H1 (cell line): ENCODE measurements around the gene UBN1. TPM values are rescaled to one million over a fixed set of nuclear protein-coding genes. Genes with fewer than 3 reads are reported as not detected.

Source experiments
- CTCF ChIA-PET: fragments of 300-600 bp; sonication (Branson Sonifier 250); formaldehyde crosslinking; loops from one replicate; lab custom pipeline; 2021; ENCODE audit not compliant: partially characterized antibody; lab: Charles Lee
- POLR2A ChIA-PET: fragments of 300-600 bp; sonication (Branson Sonifier 250); formaldehyde crosslinking; loops from one replicate; lab custom pipeline; 2021; ENCODE audit warnings: inconsistent platforms; ENCODE audit not compliant: partially characterized antibody; lab: Charles Lee
- DNase-seq, 2 experiments: peaks; one replicate each; pipeline versions ENCODE4 v3.0.0 to v3.0.0-alpha.2; 2010 to 2022; ENCODE audit warnings: low spot score in 2 of 2, low read depth in 1 of 2, mixed read lengths in 1 of 2
- FAIRE-seq: peaks from 2 replicates; lab custom pipeline; 2011; peaks lifted over from hg19 to GRCh38; lab: Jason Lieb, UNC
- H2AFZ ChIP-seq: 2 replicates; pipeline ENCODE4 v1.8.1; 2012; ENCODE audit warnings: low read length, inconsistent platforms
- H2AK5ac ChIP-seq: 2 replicates; pipeline ENCODE4 v1.6.1; 2013; ENCODE audit warnings: low read depth, low read length
- H2BK120ac ChIP-seq: replicated peaks from 2 replicates; pipeline ENCODE3; 2013; ENCODE audit warnings: low read depth, low read length, inconsistent platforms
- H2BK12ac ChIP-seq: 2 replicates; pipeline ENCODE4 v1.6.1; 2013; ENCODE audit warnings: low read depth, low read length
- H2BK15ac ChIP-seq: 2 replicates; pipeline ENCODE4 v1.6.1; 2013; ENCODE audit warnings: low read length
- H2BK20ac ChIP-seq: 2 replicates; pipeline ENCODE4 v1.6.1; 2013; ENCODE audit warnings: low read length
- H2BK5ac ChIP-seq: 2 replicates; pipeline ENCODE4 v1.6.1; 2013; ENCODE audit warnings: low read depth, low read length
- H3K14ac ChIP-seq: 2 replicates; pipeline ENCODE4 v1.6.1; 2013; ENCODE audit warnings: inconsistent platforms; ENCODE audit not compliant: insufficient read length
- H3K18ac ChIP-seq: 2 replicates; pipeline ENCODE4 v1.6.1; 2013; ENCODE audit warnings: low read length; ENCODE audit errors: extremely low read depth
- H3K23ac ChIP-seq: 2 replicates; pipeline ENCODE4 v1.6.1; 2013; ENCODE audit warnings: inconsistent platforms; ENCODE audit not compliant: insufficient read length
- H3K23me2 ChIP-seq: 2 replicates; pipeline ENCODE4 v1.6.1; 2013; ENCODE audit warnings: low read depth, low read length
- H3K27ac ChIP-seq: 2 replicates; pipeline ENCODE4 v1.6.1; 2011; ENCODE audit warnings: low read depth, low read length, inconsistent platforms
- H3K27me3 ChIP-seq, 4 experiments: replicated peaks in 1 of 4; 1 replicate in 1 of 4; 2 replicates in 3 of 4; pipeline versions ENCODE4 v1.6.1 to v1.8.1; 2011 to 2013; ENCODE audit warnings: low read length in 3 of 4, mild to moderate bottlenecking in 3 of 4, inconsistent platforms in 2 of 4, mixed read lengths in 2 of 4, moderate library complexity in 1 of 4; ENCODE audit not compliant: control insufficient read depth in 3 of 4, insufficient read depth in 3 of 4; ENCODE audit errors: extremely low read depth in 1 of 4
- H3K36me3 ChIP-seq, 4 experiments: 2 replicates each; pipeline versions ENCODE4 v1.6.1 to v1.8.1; 2011 to 2013; ENCODE audit warnings: mild to moderate bottlenecking in 4 of 4, low read length in 3 of 4, moderate library complexity in 2 of 4, control low read depth in 1 of 4, inconsistent platforms in 1 of 4; ENCODE audit not compliant: insufficient read depth in 4 of 4, control insufficient read depth in 2 of 4
- H3K4ac ChIP-seq: replicated peaks from 2 replicates; pipeline ENCODE3; 2013; ENCODE audit warnings: low read length, low read depth, mixed read lengths, inconsistent platforms; ENCODE audit not compliant: insufficient read length
- H3K4me1 ChIP-seq, 4 experiments: replicated peaks in 1 of 4; 1 replicate in 1 of 4; 2 replicates in 3 of 4; pipeline versions ENCODE4 v1.6.1 to v1.8.1; 2011 to 2013; ENCODE audit warnings: low read length in 3 of 4, inconsistent platforms in 2 of 4, mixed read lengths in 1 of 4; ENCODE audit not compliant: insufficient read depth in 4 of 4, control insufficient read depth in 3 of 4
- H3K4me2 ChIP-seq, 2 experiments: 2 replicates each; pipeline versions ENCODE4 v1.6.1 to v1.8.1; 2011 to 2013; ENCODE audit warnings: low read depth in 2 of 2, low read length in 2 of 2, control low read depth in 1 of 2, inconsistent platforms in 1 of 2, mild to moderate bottlenecking in 1 of 2; ENCODE audit not compliant: insufficient read depth in 1 of 2
- H3K4me3 ChIP-seq, 4 experiments: fragments of 200-600, 300-600 bp in 1 of 4; sonication (generic), shearing (Covaris generic), sonication (Bioruptor Twin) in 1 of 4; 2 replicates each; pipeline versions ENCODE4 v1.5.1 to v1.8.1; 2011 to 2016; ENCODE audit warnings: low read length in 4 of 4, low read depth in 3 of 4, control low read depth in 2 of 4, inconsistent platforms in 2 of 4, mild to moderate bottlenecking in 2 of 4, mixed read lengths in 1 of 4, moderate library complexity in 1 of 4; ENCODE audit not compliant: insufficient read depth in 2 of 4; ENCODE audit errors: extremely low read depth in 1 of 4
- H3K56ac ChIP-seq: replicated peaks from 2 replicates; pipeline ENCODE3; 2013; ENCODE audit warnings: low read depth, mild to moderate bottlenecking, mixed read lengths, low read length, inconsistent platforms; ENCODE audit not compliant: insufficient read length
- H3K79me1 ChIP-seq: 2 replicates; pipeline ENCODE4 v1.6.1; 2013; ENCODE audit warnings: low read depth, low read length, control low read depth
- H3K79me2 ChIP-seq, 2 experiments: 2 replicates each; pipeline versions ENCODE4 v1.6.1 to v1.8.1; 2012 to 2013; ENCODE audit warnings: low read length in 2 of 2, mild to moderate bottlenecking in 2 of 2, inconsistent platforms in 1 of 2; ENCODE audit not compliant: insufficient read depth in 2 of 2, control insufficient read depth in 1 of 2
- H3K9ac ChIP-seq, 4 experiments: replicated peaks in 1 of 4; 1 replicate in 1 of 4; 2 replicates in 3 of 4; pipeline versions ENCODE4 v1.6.1 to v1.8.1; 2011 to 2013; ENCODE audit warnings: low read depth in 3 of 4, low read length in 3 of 4, control low read depth in 2 of 4, mild to moderate bottlenecking in 2 of 4, moderate library complexity in 2 of 4, inconsistent platforms in 1 of 4; ENCODE audit errors: extremely low read depth in 1 of 4
- H3K9me3 ChIP-seq, 2 experiments: 2 replicates each; pipeline versions ENCODE4 v1.6.1 to v1.8.1; 2012 to 2013; ENCODE audit warnings: mild to moderate bottlenecking in 2 of 2, moderate library complexity in 2 of 2, control low read depth in 1 of 2, inconsistent platforms in 1 of 2, low read depth in 1 of 2, low read length in 1 of 2, mixed read lengths in 1 of 2; ENCODE audit not compliant: insufficient read depth in 2 of 2
- H4K20me1 ChIP-seq, 2 experiments: replicated peaks in 1 of 2; 2 replicates each; pipeline versions ENCODE3 to v1.8.1; 2011 to 2013; ENCODE audit warnings: inconsistent platforms in 2 of 2, low read length in 2 of 2, mild to moderate bottlenecking in 1 of 2; ENCODE audit not compliant: insufficient read depth in 2 of 2, control insufficient read depth in 1 of 2
- H4K5ac ChIP-seq: 2 replicates; pipeline ENCODE4 v1.6.1; 2013; ENCODE audit warnings: low read length, low read depth, mixed read lengths, inconsistent platforms; ENCODE audit not compliant: insufficient read length
- H4K8ac ChIP-seq: 2 replicates; pipeline ENCODE4 v1.8.0; 2013; ENCODE audit warnings: mild to moderate bottlenecking, moderate library complexity, low read length, inconsistent platforms; ENCODE audit not compliant: insufficient read depth; ENCODE audit errors: extremely low read depth
- H4K91ac ChIP-seq: replicated peaks from 2 replicates; pipeline ENCODE3; 2013; ENCODE audit warnings: low read length, mixed read lengths, inconsistent platforms; ENCODE audit not compliant: insufficient read length
- CREB1 ChIP-seq: IDR thresholded peaks from 2 replicates; pipeline ENCODE4 v1.6.1; 2012; ENCODE audit warnings: inconsistent platforms
- E2F6 ChIP-seq: IDR thresholded peaks from 2 replicates; pipeline ENCODE4 v1.6.1; 2012; ENCODE audit warnings: inconsistent platforms
- EZH2 ChIP-seq: fragments of 200-600 bp; sonication (generic); IDR thresholded peaks from 2 replicates; pipeline ENCODE4 v1.7.1; 2012; ENCODE audit warnings: low read depth, mild to moderate bottlenecking, moderate library complexity, low read length, inconsistent platforms; ENCODE audit not compliant: severe bottlenecking
- FOSL1 ChIP-seq: IDR thresholded peaks from 2 replicates; pipeline ENCODE4 v1.6.1; 2011; ENCODE audit warnings: mild to moderate bottlenecking, low read depth, low read length, moderate library complexity; ENCODE audit not compliant: insufficient read depth
- KDM4A ChIP-seq: IDR thresholded peaks from one replicate; pipeline ENCODE4 v1.7.1; 2012; ENCODE audit warnings: low read depth, mild to moderate bottlenecking, moderate library complexity, low read length, inconsistent platforms; ENCODE audit not compliant: severe bottlenecking
- POLR2AphosphoS5 ChIP-seq: IDR thresholded peaks from 2 replicates; pipeline ENCODE4 v1.6.1; 2011; ENCODE audit warnings: low read depth, low read length
- RFX5 ChIP-seq: IDR thresholded peaks from 2 replicates; pipeline ENCODE4 v1.6.1; 2011; ENCODE audit warnings: low read depth, low read length, improper control_type of control experiment, borderline replicate concordance
- SIN3A ChIP-seq, 2 experiments: IDR thresholded peaks in 1 of 2; conservative IDR thresholded peaks in 1 of 2; 2 replicates each; pipeline ENCODE4 v1.6.1; 2011 to 2012; ENCODE audit warnings: low read length in 2 of 2, improper control_type of control experiment in 1 of 2, low read depth in 1 of 2, mild to moderate bottlenecking in 1 of 2
- SIRT6 ChIP-seq: IDR thresholded peaks from one replicate; pipeline ENCODE4 v1.7.1; 2012; ENCODE audit warnings: low read length, inconsistent platforms
- SIX5 ChIP-seq: IDR thresholded peaks from 2 replicates; pipeline ENCODE4 v1.6.1; 2011; ENCODE audit warnings: mild to moderate bottlenecking, low read depth, low read length
- SP1 ChIP-seq: IDR thresholded peaks from 2 replicates; pipeline ENCODE4 v1.6.1; 2011; ENCODE audit warnings: low read depth, low read length
- TAF1 ChIP-seq: IDR thresholded peaks from 2 replicates; pipeline ENCODE4 v1.6.1; 2011; ENCODE audit warnings: mild to moderate bottlenecking, low read depth, low read length
- whole genome bisulfite sequencing, 2 experiments: shearing (Covaris generic) in 1 of 2; methylation state at CpG; one replicate each; pipeline versions ENCODE4 v1.1.6 to v1.1.7; 2013 to 2015; ENCODE audit warnings: low lambda C conversion rate in 2 of 2, mixed read lengths in 2 of 2, inconsistent platforms in 1 of 2, low coverage in 1 of 2, missing lambda C conversion rate in 1 of 2; ENCODE audit not compliant: insufficient replicate concordance in 2 of 2, insufficient coverage in 1 of 2, insufficient read length in 1 of 2; ENCODE audit errors: extremely low coverage in 1 of 2, missing lambda C conversion rate in 1 of 2; 5-methylcytosine and 5-hydroxymethylcytosine counted together
- polyA plus RNA-seq, 7 experiments: library from polyadenylated mRNA; depleted of rRNA in 3 of 7; stranded (reverse) in 5 of 7; unstranded in 2 of 7; fragments of >200 nt in 5 of 7; fragments of 200-250 nt in 2 of 7; gene quantifications; 1 replicate in 5 of 7; 2 replicates in 1 of 7; 4 replicates in 1 of 7; pipeline versions ENCODE4 v1.2.1 to v1.2.3, GENCODE V29; 2011 to 2013; ENCODE audit warnings: missing spikeins in 2 of 7, mixed read lengths in 2 of 7
- total RNA-seq: library from RNA; stranded (reverse); fragmentation: NEBNext Ultra II Directional; extraction: Animal tissue kit (Norgen Biotek cat#: 25700); gene quantifications from 2 replicates; pipeline ENCODE4 v1.2.1, GENCODE V29; 2021

Gene UBN1
- total and polyA plus RNA-seq, 2 of the 8 experiments (the other 6 are each of a cell fraction or from before 2014, with no cell fraction given): 16.2 to 37.0 TPM

GRCh38 chr16:4877380-4877685 is 30.1 kb downstream of the UBN1 start:
- H3K36me3 ChIP-seq: peaks cover 37 to 89% (median 68%) of the 10 kb centered on the region in 4 experiments
- no peaks in the 10 kb centered on the region for H3K79me2 ChIP-seq
- H2AK5ac ChIP-seq: no peak overlapping the region
- DNase-seq: no peak
- no peak overlapping the region for H3K18ac ChIP-seq
- FAIRE-seq: no peak
- no peak overlapping the region for H4K5ac ChIP-seq
- H3K56ac ChIP-seq: no peak overlapping the region
- H2BK12ac ChIP-seq: no peak overlapping the region
- no peaks in the 10 kb centered on the region for H3K27me3 ChIP-seq
- no peak overlapping the region for H2BK20ac ChIP-seq
- no peak overlapping the region for H4K91ac ChIP-seq
- H3K27ac ChIP-seq: no peak overlapping the region
- no peak overlapping the region for H3K4me2 ChIP-seq
- no peak overlapping the region for H3K23ac ChIP-seq
- no peak overlapping the region for H3K14ac ChIP-seq
- no peak overlapping the region for H2BK5ac ChIP-seq
- H3K23me2 ChIP-seq: no peaks in the 10 kb centered on the region
- POLR2A ChIA-PET: no interaction called here
- no peak overlapping the region for H3K9ac ChIP-seq
- TF ChIP-seq TAF1 (no peak), FOSL1 (no peak), SIRT6 (no peak), KDM4A (no peak), SP1 (no peak), POLR2AphosphoS5 (no peak), EZH2 (no peak), E2F6 (no peak), RFX5 (no peak), CREB1 (no peak), SIX5 (no peak), SIN3A (conservative IDR thresholded peaks at IDR 0.05 in 1 of 2, IDR thresholded peaks at IDR 0.05 in 1 of 2; ENCODE audit: low read depth in 1 of 2, low read length in 2 of 2) (no peak)
- H2AFZ ChIP-seq: no peak overlapping the region
- no peaks in the 10 kb centered on the region for H3K79me1 ChIP-seq
- no peak overlapping the region for H2BK120ac ChIP-seq
- H3K9me3 ChIP-seq: no peaks in the 10 kb centered on the region
- WGBS, 2 experiments: 93% methylated on average over 14 of the region's 14 CpGs; no CpG with 5 or more reads in 1 of the 2 experiments
- CTCF ChIA-PET: interaction anchor here (1.6 kb wide), 1 partner anchor 11 kb away, joined by 4 read pairs; no protein-coding TSS in a partner anchor
- no peak overlapping the region for H3K4me3 ChIP-seq
- H2BK15ac ChIP-seq: no peak overlapping the region
- peaks cover 0 to 4% of the 10 kb centered on the region in 2 experiments for H4K20me1 ChIP-seq
- no peak overlapping the region for H3K4ac ChIP-seq
- H4K8ac ChIP-seq: no peak overlapping the region
- no peaks in the 10 kb centered on the region for H3K4me1 ChIP-seq
